ENCODE measurements around the gene SREBF1.

The SREBF1 gene

GRCh38 chr17:17836818-17837379 is at the start of gene SREBF1:
TSS of gene SREBF1 (minus strand) at chr17:17836986. CDS start at chr17:17836817, 169 bp downstream.
- Mint-ChIP-seq H3K36me3 (ENCODE audit: low read depth) (peaks cover 29% of the 10 kb centered on the region), H3K4me1 (ENCODE audit: low read depth) (peaks cover 72% of the 10 kb centered on the region), H3K4me3 (peak within 1 kb of the TSS; percentile 90), H3K9me3 (no peaks in the 10 kb centered on the region), H3K27me3 (no peaks in the 10 kb centered on the region), H3K27ac (peak within 1 kb of the TSS; percentile 95)

GRCh38 chr17:17886226-17886625 is 49.4 kb upstream of the SREBF1 start:
- no peaks in the 10 kb centered on the region for H3K4me1 Mint-ChIP-seq (ENCODE audit: low read depth)
- H3K27me3 Mint-ChIP-seq: no peaks in the 10 kb centered on the region
- H3K36me3 Mint-ChIP-seq (ENCODE audit: low read depth): no peaks in the 10 kb centered on the region
- no peaks in the 10 kb centered on the region for H3K9me3 Mint-ChIP-seq
- no peak overlapping the region for H3K4me3 Mint-ChIP-seq
- no peak overlapping the region for H3K27ac Mint-ChIP-seq

GRCh38 chr17:17884391-17885357 is 47.9 kb upstream of the SREBF1 start:
- Mint-ChIP-seq H3K27me3 (no peaks in the 10 kb centered on the region), H3K4me3 (no peak overlapping the region), H3K9me3 (no peaks in the 10 kb centered on the region), H3K4me1 (ENCODE audit: low read depth) (no peaks in the 10 kb centered on the region), H3K27ac (no peak overlapping the region), H3K36me3 (ENCODE audit: low read depth) (no peaks in the 10 kb centered on the region)

DNA sequence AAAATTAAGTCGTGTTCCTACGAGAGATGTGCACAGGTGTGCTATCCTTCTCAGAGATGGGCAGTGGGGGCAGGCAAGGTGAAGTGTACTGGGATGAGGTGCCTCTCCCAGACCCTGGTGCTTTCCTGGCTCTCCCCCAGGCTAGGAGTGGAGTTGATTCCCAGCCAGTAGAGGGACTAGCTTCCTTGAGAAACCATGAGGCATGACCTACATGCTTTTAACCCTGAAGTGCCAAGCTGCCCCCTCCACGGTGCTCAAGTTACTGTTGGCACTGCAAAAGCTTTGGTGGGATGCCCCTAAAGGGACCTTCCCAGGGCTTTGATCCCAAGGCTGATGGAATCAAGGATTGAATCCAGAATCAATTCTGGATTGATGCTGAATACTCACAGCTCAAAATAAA is 47.0 kb upstream of the SREBF1 start:
- H3K27ac Mint-ChIP-seq: no peak overlapping the region
- H3K27me3 Mint-ChIP-seq: no peaks in the 10 kb centered on the region
- H3K9me3 Mint-ChIP-seq: no peaks in the 10 kb centered on the region
- no peaks in the 10 kb centered on the region for H3K36me3 Mint-ChIP-seq (ENCODE audit: low read depth)
- no peak overlapping the region for H3K4me3 Mint-ChIP-seq
- no peaks in the 10 kb centered on the region for H3K4me1 Mint-ChIP-seq (ENCODE audit: low read depth)

DNA sequence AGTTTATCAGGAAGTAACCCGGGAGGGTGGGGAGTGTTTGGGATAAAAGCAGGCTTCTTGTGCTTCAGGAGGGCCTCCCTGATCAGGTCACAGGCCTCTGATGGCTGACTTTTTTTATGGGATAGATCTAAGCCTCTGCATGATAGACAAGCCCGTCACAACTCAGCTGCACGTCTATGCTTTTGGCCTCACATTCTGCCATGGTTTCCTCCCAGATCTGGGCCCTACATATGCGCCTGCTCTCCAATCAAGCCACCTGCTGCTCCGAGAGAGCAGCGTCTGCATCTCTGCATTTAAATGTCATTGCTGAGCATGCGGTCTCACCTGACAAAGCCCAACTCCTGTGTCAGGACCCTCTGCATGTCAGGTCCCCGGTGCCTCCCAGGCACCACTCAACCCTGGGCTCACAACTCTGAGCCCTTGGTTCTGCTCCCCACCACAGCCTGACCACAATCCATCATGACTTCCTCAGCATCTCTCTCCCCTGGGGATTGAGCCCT is 45.3 kb upstream of the SREBF1 start:
- Mint-ChIP-seq H3K27me3 (no peaks in the 10 kb centered on the region), H3K27ac (no peak overlapping the region), H3K4me3 (no peak overlapping the region), H3K4me1 (ENCODE audit: low read depth) (no peaks in the 10 kb centered on the region), H3K9me3 (no peaks in the 10 kb centered on the region), H3K36me3 (ENCODE audit: low read depth) (no peaks in the 10 kb centered on the region)

GRCh38 chr17:17880577-17881196 is 43.9 kb upstream of the SREBF1 start:
- Mint-ChIP-seq H3K36me3 (ENCODE audit: low read depth) (peaks cover 9% of the 10 kb centered on the region), H3K4me3 (no peak overlapping the region), H3K9me3 (no peaks in the 10 kb centered on the region), H3K27me3 (no peaks in the 10 kb centered on the region), H3K27ac (no peak overlapping the region), H3K4me1 (ENCODE audit: low read depth) (no peaks in the 10 kb centered on the region)

DNA sequence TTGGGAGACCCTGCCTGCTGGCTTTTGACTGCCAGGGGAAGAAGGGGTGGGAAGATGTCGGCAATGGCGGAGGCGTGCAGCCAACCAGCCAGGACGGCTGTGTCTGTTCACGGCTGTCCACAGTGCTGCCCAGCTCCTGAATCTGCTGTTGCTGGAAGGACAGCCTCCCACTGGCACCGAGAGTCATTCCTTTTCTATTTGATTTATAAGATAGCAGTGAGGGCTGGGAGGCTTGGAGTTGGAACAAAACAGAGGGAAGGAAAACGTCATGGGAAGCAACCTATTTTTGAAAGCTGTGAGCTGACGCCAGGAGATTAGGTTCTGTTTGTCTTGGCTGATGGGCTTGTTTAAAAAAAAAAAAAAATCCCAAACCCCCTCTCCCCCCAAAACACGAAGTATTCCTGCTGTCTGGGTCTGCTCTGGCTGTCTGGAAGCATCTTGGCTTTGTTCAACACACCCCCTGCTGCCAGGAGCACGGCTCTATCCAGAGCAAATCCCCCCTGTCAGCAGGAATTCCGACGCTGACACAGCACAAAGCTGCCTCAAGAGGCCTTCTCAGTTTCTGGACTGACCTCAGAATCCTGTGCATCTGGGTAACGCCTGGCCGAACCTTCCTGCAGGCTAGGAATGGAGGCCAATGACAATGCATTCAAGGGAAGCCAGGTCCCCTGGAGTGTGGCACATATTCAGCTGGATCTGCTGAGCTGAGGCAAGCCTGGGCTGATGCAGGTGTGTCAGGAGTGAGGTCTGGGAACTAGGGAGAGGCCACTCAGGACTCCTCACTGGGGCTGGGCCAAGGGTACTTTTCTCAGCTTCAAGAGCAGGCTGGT is 41.0 kb upstream of the SREBF1 start:
- peaks cover 13% of the 10 kb centered on the region for H3K36me3 Mint-ChIP-seq (ENCODE audit: low read depth)
- no peaks in the 10 kb centered on the region for H3K27me3 Mint-ChIP-seq
- H3K9me3 Mint-ChIP-seq: no peaks in the 10 kb centered on the region
- no peak overlapping the region for H3K4me3 Mint-ChIP-seq
- no peak overlapping the region for H3K27ac Mint-ChIP-seq
- H3K4me1 Mint-ChIP-seq (ENCODE audit: low read depth): no peaks in the 10 kb centered on the region

DNA sequence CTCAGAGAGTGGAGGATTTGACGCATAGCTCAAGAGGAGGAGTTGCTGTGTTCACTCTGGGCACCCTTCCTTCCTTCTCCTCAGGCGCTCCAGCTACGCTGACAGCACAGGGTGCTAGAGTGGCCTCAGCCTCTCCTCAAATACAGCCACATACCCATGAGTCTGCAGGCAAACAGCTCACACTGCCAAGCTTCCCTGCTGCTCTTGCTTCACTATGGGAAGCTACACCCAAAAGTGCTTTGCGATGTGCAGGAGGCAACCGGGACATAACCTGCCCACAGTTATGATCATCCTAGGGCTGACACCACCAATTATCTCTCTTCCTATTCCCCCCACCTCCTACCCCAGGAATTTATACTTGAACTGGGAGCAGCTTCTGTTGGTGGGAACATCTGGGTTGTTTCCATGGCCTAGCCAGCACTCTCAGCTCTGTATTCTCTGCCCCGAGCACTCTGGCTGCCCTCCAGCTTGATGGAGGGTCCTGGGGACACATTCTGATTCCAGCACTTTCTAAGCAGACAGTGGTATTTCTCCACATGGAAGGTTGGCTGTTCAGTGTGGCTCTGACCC is 40.3 kb upstream of the SREBF1 start:
- Mint-ChIP-seq H3K9me3 (no peaks in the 10 kb centered on the region), H3K4me3 (no peak overlapping the region), H3K27ac (no peak overlapping the region), H3K36me3 (ENCODE audit: low read depth) (peaks cover 13% of the 10 kb centered on the region), H3K4me1 (ENCODE audit: low read depth) (no peaks in the 10 kb centered on the region), H3K27me3 (no peaks in the 10 kb centered on the region)

- Mint-ChIP-seq H3K9me3 (no peaks in the 10 kb centered on the region), H3K36me3 (ENCODE audit: low read depth) (peaks cover 17% of the 10 kb centered on the region), H3K27me3 (no peaks in the 10 kb centered on the region), H3K4me1 (ENCODE audit: low read depth) (no peaks in the 10 kb centered on the region), H3K4me3 (no peak overlapping the region), H3K27ac (no peak overlapping the region)
Measured at GRCh38 chr17:17874478-17874877, 37.7 kb upstream of the SREBF1 start.

- no peak overlapping the region for H3K4me3 Mint-ChIP-seq
- H3K9me3 Mint-ChIP-seq: no peaks in the 10 kb centered on the region
- H3K4me1 Mint-ChIP-seq (ENCODE audit: low read depth): no peaks in the 10 kb centered on the region
- H3K27ac Mint-ChIP-seq: no peak overlapping the region
- no peaks in the 10 kb centered on the region for H3K27me3 Mint-ChIP-seq
- H3K36me3 Mint-ChIP-seq (ENCODE audit: low read depth): peaks cover 17% of the 10 kb centered on the region
Measured at GRCh38 chr17:17873450-17873991, 36.7 kb upstream of the SREBF1 start.

- Mint-ChIP-seq H3K27me3 (no peaks in the 10 kb centered on the region), H3K4me1 (ENCODE audit: low read depth) (no peaks in the 10 kb centered on the region), H3K9me3 (no peaks in the 10 kb centered on the region), H3K36me3 (ENCODE audit: low read depth) (peaks cover 17% of the 10 kb centered on the region), H3K4me3 (no peak overlapping the region), H3K27ac (no peak overlapping the region)
Measured at GRCh38 chr17:17872547-17873345, 36.0 kb upstream of the SREBF1 start.

DNA sequence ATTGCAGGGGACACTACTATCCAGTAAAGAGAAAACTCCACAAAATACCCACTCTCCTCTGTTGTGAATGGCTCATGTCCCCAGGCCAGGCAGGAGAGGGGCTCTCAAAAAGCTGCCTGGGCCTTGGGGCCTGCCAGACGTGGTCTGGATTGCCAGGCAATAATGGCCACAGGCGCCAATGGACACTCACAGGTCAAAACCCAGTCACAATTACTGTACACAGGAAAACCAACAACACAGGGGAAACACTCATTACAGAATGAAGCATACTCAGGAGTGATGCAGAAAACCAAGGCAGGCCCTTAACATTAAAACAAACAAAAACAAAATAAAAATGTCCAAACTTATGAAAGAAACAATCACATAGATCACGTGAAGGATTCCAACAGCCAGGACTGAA is 35.1 kb upstream of the SREBF1 start:
- Mint-ChIP-seq H3K9me3 (no peaks in the 10 kb centered on the region), H3K27me3 (no peaks in the 10 kb centered on the region), H3K36me3 (ENCODE audit: low read depth) (peaks cover 15% of the 10 kb centered on the region), H3K27ac (no peak overlapping the region), H3K4me1 (ENCODE audit: low read depth) (no peaks in the 10 kb centered on the region), H3K4me3 (no peak overlapping the region)

DNA sequence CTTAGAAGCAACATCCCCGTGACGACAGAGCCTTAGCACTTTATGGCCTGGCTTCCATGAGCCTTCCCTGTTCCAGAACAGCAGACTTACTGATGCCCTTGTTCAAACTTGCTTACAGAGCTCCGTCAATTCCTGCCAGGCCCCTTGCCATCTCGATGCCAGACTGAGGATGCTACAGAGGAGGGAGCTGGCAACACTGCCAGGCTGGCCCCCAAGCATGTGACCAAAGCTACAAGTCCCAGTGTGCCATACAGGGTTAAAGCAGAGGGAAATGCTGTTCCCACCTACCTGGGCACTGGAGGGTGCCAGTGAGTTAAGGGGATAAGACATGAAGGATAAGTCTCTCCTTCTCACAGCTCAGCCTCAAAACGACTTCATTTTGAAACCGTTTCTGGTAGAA is 33.5 kb upstream of the SREBF1 start:
- Mint-ChIP-seq H3K9me3 (no peaks in the 10 kb centered on the region), H3K27ac (no peak overlapping the region), H3K4me3 (no peak overlapping the region), H3K4me1 (ENCODE audit: low read depth) (no peaks in the 10 kb centered on the region), H3K36me3 (ENCODE audit: low read depth) (peaks cover 4% of the 10 kb centered on the region), H3K27me3 (no peaks in the 10 kb centered on the region)
